GM19023 (cell line): Measurements from ENCODE around the gene LAMTOR4.
"Not testable (repeated sequence)": the region's sequence is repeated elsewhere in the genome, so short reads cannot be mapped to it uniquely, and the experiment has no call there.

Experiments
- ATAC-seq: cut with Tn5 transposase; IDR thresholded peaks from one replicate; pipeline ENCODE4 v1.9.1; 2021; ENCODE audit warnings: mild to moderate bottlenecking, moderate library complexity; ENCODE audit not compliant: unreplicated experiment

Gene LAMTOR4

DNA sequence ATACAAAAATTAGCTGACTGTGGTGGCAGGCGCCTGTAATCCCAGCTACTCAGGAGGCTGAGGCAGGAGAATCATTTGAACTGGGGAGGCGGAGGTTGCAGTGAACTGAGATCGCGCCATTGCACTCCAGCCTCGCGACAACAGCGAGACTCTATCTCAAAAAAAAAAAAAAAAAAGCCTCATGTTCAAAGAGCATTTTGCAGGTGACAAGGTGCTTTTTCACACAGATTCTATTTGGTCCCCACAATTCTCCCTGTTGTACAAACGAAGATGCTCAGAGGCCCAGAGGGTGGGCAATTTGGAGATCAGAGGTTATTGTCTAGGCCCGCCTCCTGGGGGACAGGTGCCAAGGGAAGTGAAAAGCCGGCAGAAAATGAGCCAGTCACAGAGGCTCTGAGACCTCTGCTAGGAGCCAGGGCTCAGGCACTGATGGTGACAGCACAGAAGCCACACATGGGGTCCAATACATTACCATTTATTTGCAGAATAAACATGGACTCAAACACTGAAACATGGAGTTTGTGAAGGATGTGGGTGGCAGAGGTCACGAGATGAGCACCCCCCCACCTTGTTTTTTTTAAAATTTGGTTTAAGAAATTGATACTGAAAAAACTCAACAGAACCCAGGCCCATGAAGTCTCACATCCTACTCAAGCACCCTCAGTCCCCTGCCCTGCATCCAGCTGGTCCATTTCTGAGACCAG, 20.6 kb downstream of the LAMTOR4 start:
- no peak for ATAC-seq

DNA sequence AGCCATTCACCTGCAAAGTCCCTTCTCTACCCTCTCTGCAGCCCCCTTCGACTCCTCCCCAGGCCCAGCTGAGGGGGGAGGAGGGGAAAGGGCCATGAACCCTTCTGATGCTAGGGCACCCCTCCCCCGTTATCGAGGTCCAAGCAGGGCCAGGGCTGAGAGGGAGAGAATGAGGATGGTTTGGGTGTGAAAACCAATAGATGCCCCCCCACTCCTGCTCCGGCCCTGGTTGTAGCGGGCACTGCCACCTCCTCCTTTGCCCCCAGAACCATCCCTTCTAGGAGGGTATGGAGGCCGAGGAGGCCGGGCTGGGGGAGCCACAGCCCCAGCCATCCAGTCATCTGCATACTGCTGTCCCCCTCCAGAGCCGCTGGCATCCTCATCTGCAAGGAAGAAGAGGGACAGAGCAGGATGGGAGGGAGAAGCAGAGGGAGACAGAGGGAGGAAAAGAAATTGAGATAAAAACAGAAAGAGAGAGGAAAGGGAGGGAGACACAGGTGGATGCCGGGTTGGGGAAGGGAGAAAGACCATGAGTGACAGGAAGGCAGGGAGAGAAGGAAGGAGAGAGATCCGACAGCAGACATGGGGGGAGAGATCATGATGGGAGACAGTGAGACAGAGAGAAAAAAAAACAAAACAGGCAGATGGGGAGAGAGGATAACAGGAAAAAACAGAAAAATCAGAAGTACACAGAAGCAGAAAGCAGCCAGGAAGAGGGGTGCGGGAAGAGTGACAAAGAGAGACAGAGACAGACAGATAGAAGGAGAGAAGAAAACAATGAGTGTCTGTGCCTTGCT, 21.6 kb downstream of the LAMTOR4 start:
- ATAC-seq = no peak

DNA sequence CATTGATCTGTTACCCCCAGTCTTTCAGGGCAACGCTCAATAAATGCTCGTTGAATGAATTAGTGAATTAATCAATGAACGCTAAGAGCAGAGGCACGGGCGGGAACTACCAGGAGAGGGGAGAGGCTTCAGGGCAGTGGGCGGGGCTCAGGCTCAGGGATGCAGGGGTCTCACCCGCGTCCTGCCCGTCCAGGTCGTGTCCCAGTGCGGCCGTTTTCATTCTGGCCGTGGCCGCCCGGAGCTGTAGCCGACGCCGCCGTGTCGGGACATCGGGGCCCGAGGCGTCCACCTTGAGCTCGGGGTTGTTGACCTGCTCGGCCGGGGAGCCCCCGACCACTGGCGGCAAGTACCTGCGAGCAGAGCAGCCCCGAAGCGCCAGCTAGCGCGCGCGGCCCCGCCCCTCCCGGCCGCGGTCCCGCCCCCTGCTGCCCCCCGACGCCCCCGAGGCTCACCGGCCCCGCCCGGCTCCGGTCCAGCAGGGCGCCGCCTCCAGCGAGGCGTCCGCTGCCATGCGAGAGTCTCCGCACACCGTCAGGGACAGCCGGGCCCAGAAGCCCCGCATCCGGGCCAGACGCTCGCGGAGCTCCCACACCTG, 22.5 kb downstream of the LAMTOR4 start:
- ATAC-seq = no peak

DNA sequence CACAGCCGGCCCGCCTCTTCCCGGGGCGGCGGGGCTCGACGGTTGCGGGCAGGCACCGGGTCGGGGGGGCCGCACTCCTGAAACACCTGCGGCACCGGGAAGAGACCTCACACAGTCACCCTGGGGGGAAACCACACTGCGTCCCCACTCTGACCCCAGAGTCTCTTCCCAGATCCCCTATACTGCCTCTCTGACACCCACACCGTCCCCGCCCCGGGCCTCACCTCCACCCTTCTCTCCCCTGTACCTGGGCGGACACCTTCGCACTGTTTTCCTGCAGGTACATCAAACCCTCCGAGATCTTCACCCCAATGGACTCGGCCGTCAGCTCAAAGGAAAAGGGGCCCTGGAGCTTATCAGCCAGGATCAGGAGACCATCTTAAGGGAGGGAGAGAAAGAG, 23.1 kb downstream of the LAMTOR4 start:
- no peak for ATAC-seq

DNA sequence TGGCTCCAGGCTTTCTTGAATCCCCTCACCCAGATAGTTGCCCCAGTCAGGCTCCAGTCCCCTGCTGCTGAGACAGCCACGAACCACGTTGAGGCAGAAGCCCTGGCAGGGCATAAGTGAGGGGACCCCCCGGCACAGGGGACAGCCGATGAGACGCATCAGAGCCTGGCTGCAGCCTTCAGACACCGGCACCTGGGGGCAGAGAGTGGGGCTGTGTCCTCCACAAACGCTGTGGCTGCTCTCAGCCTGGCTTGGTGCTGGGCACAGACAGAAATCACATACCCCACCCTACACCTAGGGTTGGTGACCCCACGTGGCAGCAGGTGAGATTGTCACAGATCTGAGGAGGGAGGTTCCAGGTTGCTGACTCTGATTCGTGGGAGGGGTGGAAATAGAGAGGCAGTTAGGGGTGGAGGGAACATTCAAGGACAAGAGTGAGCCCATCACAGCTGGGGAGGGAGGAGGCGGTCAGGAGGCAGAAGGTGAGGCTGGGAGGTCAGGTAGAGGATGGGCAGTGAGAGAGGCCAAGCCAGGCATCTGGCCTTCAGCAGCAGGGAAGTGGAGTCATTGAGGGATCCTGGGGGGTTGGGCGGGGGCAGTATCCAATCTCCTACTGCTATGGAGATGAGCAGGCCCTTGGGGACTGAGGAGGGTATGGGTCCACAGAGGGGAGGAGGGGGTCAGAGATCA, 25.2 kb downstream of the LAMTOR4 start:
- no peak for ATAC-seq

DNA sequence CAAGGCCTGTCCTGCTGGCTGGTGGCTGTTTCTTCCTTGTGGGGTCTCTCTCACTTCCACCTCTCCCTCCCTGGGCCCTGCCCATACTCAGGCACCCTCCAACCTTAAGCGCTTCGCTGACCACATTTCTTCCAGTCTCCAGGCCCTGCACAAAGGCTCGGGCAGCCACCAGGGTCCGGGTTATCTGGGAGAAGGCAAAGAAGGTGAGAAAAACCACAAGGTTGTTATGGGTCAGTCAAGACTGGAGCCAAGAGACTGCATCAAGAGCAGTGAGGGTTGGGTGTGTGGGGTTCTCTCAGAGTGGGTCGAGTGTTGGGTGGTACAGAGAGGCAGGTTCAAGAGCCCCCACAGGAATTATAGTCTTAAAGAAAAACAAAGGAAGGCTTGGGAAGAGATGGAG, 25.9 kb downstream of the LAMTOR4 start:
- ATAC-seq = no peak

DNA sequence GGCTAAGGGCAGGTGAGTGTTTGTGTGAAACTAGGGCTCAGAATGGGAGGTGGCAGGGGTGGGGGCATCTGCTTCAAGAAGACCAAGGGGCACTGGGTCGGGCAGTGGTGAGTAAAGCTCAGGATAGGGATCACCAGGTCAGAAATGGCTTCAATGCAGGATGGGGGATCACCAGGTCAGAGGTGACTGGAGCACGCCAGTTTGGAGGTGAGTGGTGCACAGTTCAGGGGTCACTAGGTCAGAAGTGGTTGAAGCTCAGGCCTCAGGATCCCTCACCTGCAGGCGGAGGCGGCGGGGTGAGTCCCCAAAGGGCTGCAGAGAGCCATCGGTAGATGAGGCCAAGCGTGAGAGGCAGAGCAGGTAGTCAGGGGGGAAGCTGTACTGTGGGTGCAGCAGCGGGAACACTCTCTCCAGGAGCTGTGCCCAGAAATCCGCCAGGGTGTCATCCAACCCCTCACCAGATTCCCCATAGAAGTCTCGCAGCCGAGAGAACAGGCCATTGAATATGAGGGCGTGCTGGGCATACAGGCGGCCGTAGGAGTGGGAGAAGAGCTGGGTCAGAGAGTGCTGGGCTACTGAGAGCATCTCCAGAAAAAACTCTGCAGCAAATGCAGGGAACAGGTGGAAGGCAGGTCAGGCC, 26.7 kb downstream of the LAMTOR4 start:
- no peak for ATAC-seq

DNA sequence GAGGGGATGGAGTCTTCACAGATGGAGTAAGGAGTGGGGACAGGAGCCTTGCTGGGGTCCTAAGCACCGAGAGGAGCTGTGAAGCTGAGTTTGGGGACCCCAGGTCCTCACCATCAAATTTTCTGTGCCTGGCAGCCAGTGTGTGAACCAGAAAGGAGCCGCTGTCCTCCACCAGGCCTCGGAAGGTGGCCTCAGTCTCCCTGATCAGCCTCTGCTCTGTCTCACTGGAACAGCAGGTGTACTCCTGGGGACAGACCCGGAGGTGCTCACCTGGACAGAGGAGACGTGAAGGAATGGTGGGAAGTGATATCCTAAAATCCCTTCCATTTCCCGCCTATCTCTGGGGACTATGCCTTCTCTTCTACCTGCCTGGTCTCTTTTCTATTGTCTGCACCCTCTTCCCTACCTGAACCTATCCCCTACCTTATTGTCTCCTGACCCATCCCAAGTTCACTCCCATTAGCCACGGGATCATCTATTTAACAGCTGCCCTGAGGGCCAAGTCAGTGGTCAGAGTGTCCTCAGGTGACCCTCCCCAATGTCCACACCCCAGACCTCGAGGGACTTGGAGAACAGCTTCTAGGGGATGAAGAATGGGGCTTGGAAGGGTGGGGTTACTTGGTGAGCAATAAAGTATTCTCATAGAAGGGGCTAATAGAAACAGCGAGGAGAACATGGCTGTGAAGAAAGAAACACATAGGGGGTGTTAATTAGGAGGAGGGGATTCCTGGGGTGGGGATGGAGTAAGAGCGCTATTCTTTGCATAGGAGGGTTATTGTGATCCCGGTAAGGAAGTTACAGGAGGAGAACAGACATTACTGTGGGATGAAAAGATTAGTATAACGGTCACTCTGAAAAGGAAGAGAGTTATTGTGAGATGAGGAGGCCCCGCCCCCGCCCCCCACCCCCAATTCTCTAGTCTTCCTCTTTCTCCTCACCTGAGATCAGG, 27.7 kb downstream of the LAMTOR4 start:
- ATAC-seq = no peak

DNA sequence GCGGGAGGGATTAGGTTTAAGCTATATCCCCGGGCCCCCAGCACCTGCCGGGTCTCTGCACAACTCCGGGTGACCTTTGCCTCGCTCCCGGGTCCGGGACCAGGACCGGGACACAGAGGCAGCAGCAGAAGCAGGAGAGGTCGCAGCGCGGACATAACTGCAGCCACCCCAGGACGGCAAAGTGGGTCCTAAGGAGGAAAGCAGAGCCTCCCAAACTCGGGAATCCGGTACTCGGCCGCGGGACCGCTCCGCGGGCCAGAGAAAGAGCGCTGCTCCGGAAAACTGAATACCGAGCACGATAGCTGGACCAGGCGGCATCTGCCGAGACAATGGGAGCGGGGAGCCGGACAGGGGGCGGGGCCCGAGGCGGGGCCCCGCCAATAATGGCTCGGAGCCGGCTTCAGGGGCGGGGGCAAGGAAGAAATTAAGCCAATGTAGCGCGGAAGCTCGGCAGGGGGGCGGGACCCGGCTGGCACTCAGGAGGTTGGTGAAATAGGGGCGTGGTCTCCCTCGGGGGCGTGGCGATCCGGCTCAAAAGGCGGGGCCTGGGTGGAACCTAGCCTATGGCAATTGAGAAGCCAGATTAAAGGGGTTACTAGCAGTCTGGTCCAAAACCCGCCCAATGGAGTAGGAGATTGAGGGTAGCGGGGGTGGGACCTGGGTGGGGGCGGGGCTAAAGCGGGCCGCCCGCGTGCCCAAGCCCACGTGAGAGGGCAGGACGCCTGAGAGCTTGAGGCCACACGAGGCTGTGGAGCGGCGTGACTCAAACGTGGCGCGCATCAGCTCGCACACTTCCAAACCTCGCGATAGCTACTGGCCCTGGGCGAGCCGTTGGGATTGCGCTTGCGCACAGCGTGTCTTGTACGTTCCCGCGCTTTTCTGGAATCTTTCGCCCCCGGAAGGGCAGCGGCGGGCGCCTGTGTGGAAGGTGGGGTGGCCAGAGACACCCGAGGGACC, 28.6 kb downstream of the LAMTOR4 start, which contains the start of the genes GPC2 and STAG3:
GPC2 (minus strand) TSS at position 337 of the 957 bp plus-strand sequence; CDS start at position 155, 182 bp downstream.
STAG3 (plus strand) TSS at position 874 of the 957 bp plus-strand sequence. CDS start 2,639 bp downstream, outside the sequence.
- peak; percentile 86 for ATAC-seq

DNA sequence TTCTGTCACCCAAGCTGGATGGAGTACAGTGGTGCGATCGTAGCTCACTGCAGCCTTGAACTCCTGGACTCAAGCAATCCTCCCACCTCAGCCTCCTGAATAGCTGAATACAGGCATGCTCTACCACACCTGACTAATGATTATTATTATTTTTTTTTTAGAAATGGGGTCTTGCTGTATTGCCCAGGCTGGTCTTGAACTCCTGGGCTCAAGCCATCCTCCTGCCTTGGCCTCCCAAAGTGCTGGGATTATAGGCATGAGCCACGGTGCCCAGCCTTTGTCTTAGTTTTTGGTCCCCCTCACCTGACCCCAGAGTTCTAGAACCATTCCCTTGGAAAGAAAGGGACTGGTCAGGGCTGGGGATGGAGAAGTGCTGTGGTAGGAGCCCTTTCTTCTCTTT, 31.4 kb downstream of the LAMTOR4 start:
- not testable (repeated sequence) for ATAC-seq

DNA sequence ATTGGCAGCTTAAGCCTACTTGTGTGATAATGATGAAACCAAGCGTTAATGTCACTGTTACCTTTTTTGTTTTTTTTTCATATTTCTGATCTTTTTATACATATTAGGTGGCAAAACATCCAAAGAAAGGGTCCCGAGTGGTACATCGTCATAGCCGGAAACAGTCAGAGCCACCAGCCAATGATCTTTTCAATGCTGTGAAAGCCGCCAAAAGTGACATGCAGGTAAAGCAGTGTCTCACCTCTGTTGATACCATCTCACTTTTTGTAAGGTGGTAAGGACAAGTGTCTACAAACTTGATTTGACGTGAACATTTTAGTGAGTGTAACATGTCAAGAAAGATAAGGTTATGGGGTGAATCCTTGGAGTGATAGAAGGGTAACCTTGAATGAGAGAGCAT, 33.9 kb downstream of the LAMTOR4 start:
- not testable (repeated sequence) for ATAC-seq

DNA sequence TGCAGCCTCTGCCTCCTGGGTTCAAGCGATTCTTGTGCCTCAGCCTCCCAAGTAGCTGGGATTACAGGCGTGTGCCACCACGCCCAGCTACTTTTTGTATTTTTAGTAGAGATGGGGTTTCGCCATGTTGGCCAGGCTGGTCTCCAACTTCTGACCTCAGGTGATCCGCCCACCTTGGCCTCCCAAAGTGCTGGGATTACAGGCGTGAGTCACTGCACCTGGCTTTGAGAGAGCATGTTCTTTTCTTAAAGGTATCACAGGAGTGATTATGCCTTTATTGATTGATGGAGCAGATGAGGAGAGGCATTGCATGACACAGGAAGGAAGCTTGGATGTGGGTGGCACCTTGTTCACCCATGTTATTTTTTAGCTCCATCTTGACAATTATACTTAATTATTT, 34.4 kb downstream of the LAMTOR4 start:
- not testable (repeated sequence) for ATAC-seq

DNA sequence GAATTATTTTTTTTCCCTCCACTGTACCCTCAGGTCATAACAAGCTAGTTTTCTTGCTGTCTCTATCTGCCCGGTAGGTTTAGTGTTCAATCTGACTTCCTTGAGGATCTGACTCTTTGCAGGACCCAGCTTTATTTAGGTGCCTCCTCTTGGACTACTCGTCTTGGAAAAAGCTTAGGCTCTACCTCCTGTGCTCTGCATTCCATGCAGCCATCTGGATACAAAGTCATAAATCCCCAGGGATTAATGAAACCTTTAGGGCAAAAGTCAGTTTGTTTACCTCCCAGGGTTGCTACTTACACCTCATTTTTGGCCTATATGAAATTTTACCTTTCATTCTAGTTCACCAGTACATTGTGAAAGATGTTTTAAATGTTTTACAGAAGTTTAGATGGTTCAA, 37.0 kb downstream of the LAMTOR4 start:
- no peak for ATAC-seq

DNA sequence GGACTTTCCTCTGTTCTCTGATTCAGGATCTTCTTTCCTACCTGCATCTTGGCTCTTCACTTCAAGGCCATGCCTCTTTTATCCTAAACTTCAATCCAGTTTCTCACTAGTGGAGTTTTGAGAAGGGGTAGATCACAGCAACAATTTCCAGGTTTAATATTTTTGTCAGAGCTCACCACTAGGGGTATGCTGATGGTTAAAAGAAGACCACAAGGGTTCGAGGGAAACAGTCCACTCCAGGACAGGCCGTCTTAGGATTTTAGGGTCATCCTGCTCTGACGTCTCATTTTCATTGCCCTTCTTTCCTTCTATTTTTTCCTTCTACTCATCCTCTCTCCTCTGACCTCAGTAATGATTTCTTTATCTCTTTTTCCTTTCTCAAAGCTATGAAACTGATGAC, 40.3 kb downstream of the LAMTOR4 start:
- no peak for ATAC-seq

DNA sequence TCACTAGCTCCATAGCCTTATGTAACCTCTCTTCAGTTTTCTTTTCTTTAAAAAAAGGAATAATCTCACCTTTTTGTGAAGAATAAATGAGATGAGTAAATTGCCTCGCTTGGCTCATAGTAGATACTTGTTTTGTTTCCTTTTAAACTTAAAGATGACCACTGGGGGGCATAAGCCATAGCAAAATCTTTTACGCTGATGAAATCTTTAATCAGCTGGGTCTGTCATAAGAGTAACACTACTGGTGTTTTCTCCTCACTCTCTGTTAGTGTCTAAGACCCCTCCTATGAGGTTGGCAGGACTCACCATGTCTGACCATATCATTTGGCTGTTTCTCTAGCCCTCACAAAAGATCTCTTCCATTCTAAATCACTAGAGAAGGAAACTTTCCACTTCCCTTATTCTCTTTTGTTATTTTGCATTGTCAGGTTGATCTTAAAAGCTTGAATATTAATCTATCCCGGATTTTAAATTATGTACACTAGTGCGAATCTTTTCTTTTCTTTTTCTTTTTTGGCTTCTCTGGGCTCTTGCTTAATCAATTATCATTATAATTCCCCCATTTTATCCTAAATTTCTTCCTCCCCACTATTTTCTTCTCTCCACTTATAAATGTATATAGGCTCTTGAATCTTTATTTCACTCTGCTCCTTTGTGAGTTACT, 41.5 kb downstream of the LAMTOR4 start:
- ATAC-seq = no peak

DNA sequence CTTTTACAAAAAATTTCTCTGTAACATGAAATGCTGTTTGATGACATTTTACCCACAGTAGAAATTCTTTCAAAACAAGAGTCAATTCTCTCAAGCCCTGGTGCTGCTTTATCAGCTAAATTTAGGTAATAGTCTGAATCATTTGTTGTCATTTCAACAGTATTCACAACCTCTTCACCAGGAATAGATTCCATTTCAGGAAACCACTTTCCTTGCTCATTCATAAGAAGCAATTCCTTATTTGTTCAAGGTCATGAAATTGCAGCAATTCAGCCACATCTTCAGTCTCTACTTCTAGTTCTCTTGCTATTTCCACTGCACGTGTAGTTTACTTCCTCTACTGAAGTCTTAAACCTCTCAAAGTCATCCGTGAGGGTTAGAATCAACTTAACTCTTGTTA, 43.1 kb downstream of the LAMTOR4 start:
- no peak for ATAC-seq

DNA sequence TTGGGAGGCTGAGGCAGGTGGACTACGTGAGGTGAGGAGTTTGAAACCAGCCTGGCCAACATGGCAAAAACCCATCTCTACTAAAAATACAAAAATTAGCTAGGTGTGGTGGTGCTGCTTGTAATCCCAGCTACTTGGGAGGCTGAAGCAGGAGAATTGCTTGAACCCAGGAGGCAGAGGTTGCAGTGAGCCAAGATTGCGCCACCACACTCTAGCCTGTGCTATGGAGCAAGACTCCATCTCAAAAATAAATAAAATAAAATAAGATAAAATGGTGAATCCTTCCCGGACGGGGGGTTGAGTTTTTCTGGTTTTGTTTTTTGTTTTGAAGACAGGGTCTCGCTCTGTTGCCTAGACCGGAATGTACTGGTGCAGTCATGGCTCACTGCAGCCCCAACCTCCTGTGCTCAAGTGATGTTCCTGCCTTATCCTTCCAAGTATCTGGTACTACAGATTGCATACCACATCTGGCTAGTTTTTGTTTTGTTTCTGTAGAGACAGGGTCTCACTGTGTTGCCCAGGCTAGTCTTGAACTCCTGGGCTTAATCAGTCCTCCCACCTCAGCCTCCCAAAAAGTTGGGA, 43.7 kb downstream of the LAMTOR4 start:
- ATAC-seq = not testable (repeated sequence)

DNA sequence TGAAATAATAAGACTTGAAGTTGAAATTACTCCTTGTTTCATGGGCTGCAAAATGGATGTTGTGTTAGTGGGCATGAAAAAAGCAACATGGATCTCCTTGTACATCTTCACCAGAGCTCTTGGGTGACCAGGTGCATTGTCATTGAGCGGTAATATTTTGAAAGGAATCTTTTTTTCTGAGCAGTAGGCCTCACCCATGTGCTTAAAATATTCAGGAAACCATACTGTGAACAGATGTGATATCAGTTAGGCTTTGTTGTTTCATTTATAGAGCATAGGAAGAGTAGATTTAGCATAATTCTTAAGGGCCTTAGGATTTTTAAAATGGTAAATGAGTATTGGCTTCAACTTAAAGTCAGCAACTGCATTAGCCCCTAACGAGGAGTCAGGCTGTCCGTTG, 44.3 kb downstream of the LAMTOR4 start:
- ATAC-seq = no peak
